ENCODE data around the gene MBD2.

MBD2 gene

DNA sequence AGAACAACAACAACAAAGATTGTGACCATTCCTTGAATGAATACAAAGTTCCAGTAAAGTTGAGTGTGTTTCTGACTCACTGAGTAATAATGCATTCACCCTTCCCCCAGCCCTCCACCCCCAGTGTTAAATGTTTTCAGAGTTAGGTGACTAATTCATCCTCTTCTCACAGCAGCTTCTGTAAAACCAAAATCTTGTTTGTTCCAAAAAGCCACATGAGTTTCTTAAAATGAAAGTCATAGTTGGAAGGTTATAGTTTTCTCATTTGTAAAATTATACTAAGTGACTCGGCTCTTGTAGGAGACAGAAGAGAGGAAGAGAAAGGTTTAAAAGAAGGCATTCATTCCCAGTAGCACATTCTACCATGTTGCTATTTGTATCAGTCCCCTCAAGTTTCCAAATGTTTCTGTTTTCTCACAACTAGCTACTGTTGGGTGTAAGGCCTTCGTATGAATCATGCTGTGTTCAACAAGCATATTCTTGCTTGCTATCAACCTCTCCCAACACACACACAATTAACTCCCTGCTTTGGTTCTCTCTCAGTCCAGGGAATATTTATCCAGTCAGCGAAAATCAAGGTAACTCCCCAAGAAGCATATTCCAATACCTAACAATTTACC lies 75.3 kb downstream of the MBD2 start:
- Histone ChIP-seq H3K4me3 (ENCODE audit: low read length) (no peak overlapping the region), H3K4me2 (ENCODE audit: low read length) (no peak overlapping the region), H3K27me3 (ENCODE audit: insufficient read depth, low read length, poor library complexity) (no peaks in the 10 kb centered on the region), H4K8ac (ENCODE audit: low read depth, low read length) (no peak overlapping the region), H2BK120ac (ENCODE audit: low read depth, low read length) (no peak overlapping the region), H3K4me1 (ENCODE audit: control insufficient read depth, low read depth, low read length) (peaks cover 3% of the 10 kb centered on the region), H3K18ac (ENCODE audit: low read length) (no peak overlapping the region), H2BK5ac (ENCODE audit: low read length) (no peak overlapping the region), H3K9ac (ENCODE audit: low read length) (no peak overlapping the region), H3K27ac (ENCODE audit: low read depth, low read length) (no peak overlapping the region), H3K4ac (ENCODE audit: low read depth, low read length) (no peak overlapping the region), H3K36me3 (ENCODE audit: control insufficient read depth, insufficient read depth, low read length) (no peaks in the 10 kb centered on the region), H3K56ac (ENCODE audit: low read length) (no peak overlapping the region), H4K5ac (ENCODE audit: low read length) (no peak overlapping the region), H3K23ac (ENCODE audit: low read length) (no peak overlapping the region), H3K79me1 (ENCODE audit: low read length) (no peaks in the 10 kb centered on the region), H3K79me2 (ENCODE audit: control insufficient read depth, insufficient read depth, low read length) (no peaks in the 10 kb centered on the region), H2BK15ac (replicated peaks; ENCODE audit: low read depth) (peak overlapping the region; percentile 19), H2AK5ac (ENCODE audit: low read length) (no peak overlapping the region)
- peak; percentile 83 for DNase-seq
- no CpG with 5 or more reads among the region's 3 CpGs for WGBS (ENCODE audit: extremely low coverage, insufficient coverage, low lambda C conversion rate)

DNA sequence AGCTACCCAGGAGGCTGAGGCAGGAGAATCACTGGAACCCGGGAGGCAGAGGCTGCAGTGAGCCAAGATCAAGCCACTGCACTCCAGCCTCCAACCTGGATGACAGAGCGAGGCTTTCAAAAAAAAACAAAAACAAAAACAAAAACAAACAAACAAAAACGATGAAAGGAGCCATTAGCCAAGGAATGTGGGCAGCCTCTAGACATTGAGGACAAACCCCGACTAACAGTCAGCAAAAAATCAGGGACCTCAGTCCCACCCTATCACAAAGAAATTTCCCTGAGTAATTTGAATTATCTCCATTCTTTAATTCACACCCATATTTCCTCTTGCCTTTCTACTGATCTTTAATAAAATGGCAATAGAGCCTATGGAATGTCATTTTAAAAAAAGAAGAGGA lies 75.8 kb downstream of the MBD2 start:
- Histone ChIP-seq H2BK120ac (ENCODE audit: low read depth, low read length) (no peak overlapping the region), H3K36me3 (ENCODE audit: control insufficient read depth, insufficient read depth, low read length) (no peaks in the 10 kb centered on the region), H4K5ac (ENCODE audit: low read length) (no peak overlapping the region), H3K56ac (ENCODE audit: low read length) (no peak overlapping the region), H3K23ac (ENCODE audit: low read length) (no peak overlapping the region), H3K79me2 (ENCODE audit: control insufficient read depth, insufficient read depth, low read length) (no peaks in the 10 kb centered on the region), H4K8ac (ENCODE audit: low read depth, low read length) (no peak overlapping the region), H3K4me2 (ENCODE audit: low read length) (no peak overlapping the region), H3K4me3 (ENCODE audit: low read length) (no peak overlapping the region), H3K27ac (ENCODE audit: low read depth, low read length) (no peak overlapping the region), H2BK5ac (ENCODE audit: low read length) (no peak overlapping the region), H3K4me1 (ENCODE audit: control insufficient read depth, low read depth, low read length) (peaks cover 3% of the 10 kb centered on the region), H3K4ac (ENCODE audit: low read depth, low read length) (no peak overlapping the region), H3K18ac (ENCODE audit: low read length) (no peak overlapping the region), H2AK5ac (ENCODE audit: low read length) (no peak overlapping the region), H3K27me3 (ENCODE audit: insufficient read depth, low read length, poor library complexity) (no peaks in the 10 kb centered on the region), H3K79me1 (ENCODE audit: low read length) (no peaks in the 10 kb centered on the region), H3K9ac (ENCODE audit: low read length) (no peak overlapping the region), H2BK15ac (replicated peaks; ENCODE audit: low read depth) (no peak overlapping the region)
- DNase-seq: no peak
- WGBS (ENCODE audit: extremely low coverage, insufficient coverage, low lambda C conversion rate): no CpG with 5 or more reads among the region's 4 CpGs

DNA sequence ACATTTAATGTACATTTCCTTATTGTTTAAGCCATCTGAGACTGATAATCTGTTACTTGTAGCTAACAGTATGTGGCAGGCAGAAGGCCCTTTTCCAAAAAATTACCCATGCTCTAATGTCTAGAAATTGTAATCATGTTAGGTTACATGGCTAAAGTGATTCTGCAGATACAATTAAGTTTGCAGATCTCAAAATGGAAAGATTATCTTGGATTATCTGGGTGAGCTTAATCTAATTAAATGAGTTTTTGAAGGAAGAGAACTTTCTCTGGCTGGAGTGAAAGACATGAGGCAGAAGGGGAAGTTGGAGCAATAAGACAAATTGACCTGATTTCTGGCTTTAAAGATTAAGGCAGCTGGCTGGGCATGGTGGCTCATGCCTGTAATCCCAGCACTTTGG lies 76.3 kb downstream of the MBD2 start:
- Histone ChIP-seq H3K4me1 (ENCODE audit: control insufficient read depth, low read depth, low read length) (peaks cover 3% of the 10 kb centered on the region), H3K9ac (ENCODE audit: low read length) (no peak overlapping the region), H3K79me1 (ENCODE audit: low read length) (no peaks in the 10 kb centered on the region), H4K8ac (ENCODE audit: low read depth, low read length) (no peak overlapping the region), H3K79me2 (ENCODE audit: control insufficient read depth, insufficient read depth, low read length) (no peaks in the 10 kb centered on the region), H3K23ac (ENCODE audit: low read length) (no peak overlapping the region), H2BK15ac (replicated peaks; ENCODE audit: low read depth) (no peak overlapping the region), H3K56ac (ENCODE audit: low read length) (no peak overlapping the region), H2BK5ac (ENCODE audit: low read length) (no peak overlapping the region), H4K5ac (ENCODE audit: low read length) (no peak overlapping the region), H3K4ac (ENCODE audit: low read depth, low read length) (no peak overlapping the region), H3K27me3 (ENCODE audit: insufficient read depth, low read length, poor library complexity) (no peaks in the 10 kb centered on the region), H3K18ac (ENCODE audit: low read length) (no peak overlapping the region), H3K27ac (ENCODE audit: low read depth, low read length) (no peak overlapping the region), H3K4me2 (ENCODE audit: low read length) (no peak overlapping the region), H3K36me3 (ENCODE audit: control insufficient read depth, insufficient read depth, low read length) (no peaks in the 10 kb centered on the region), H2BK120ac (ENCODE audit: low read depth, low read length) (no peak overlapping the region), H2AK5ac (ENCODE audit: low read length) (no peak overlapping the region), H3K4me3 (ENCODE audit: low read length) (no peak overlapping the region)
- no peak for DNase-seq

DNA sequence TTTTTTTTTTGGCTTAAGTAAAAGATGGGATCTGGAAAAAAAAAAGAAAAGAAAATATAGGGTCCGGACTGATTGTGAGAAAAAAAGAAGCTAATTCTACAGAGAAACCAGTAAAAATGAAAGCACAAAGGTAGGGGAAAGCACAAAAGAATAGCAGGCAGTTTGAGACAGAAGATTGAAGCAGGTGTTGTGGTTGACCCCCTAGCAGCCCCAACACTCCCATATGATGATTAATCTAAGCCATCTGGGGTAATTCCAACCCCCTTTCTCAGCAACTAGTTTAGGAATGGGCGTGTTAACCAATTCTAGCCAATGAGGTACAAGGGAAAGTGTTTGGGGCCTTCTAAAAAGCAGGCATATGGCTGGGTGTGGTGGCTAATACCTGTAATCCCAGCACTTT lies 77.0 kb downstream of the MBD2 start:
- Histone ChIP-seq H3K27ac (ENCODE audit: low read depth, low read length) (no peak overlapping the region), H3K36me3 (ENCODE audit: control insufficient read depth, insufficient read depth, low read length) (no peaks in the 10 kb centered on the region), H3K56ac (ENCODE audit: low read length) (no peak overlapping the region), H3K79me1 (ENCODE audit: low read length) (no peaks in the 10 kb centered on the region), H4K5ac (ENCODE audit: low read length) (no peak overlapping the region), H3K4me3 (ENCODE audit: low read length) (no peak overlapping the region), H2BK15ac (replicated peaks; ENCODE audit: low read depth) (no peak overlapping the region), H2BK120ac (ENCODE audit: low read depth, low read length) (no peak overlapping the region), H3K4ac (ENCODE audit: low read depth, low read length) (no peak overlapping the region), H4K8ac (ENCODE audit: low read depth, low read length) (no peak overlapping the region), H3K4me1 (ENCODE audit: control insufficient read depth, low read depth, low read length) (peaks cover 3% of the 10 kb centered on the region), H3K18ac (ENCODE audit: low read length) (no peak overlapping the region), H3K79me2 (ENCODE audit: control insufficient read depth, insufficient read depth, low read length) (no peaks in the 10 kb centered on the region), H3K9ac (ENCODE audit: low read length) (no peak overlapping the region), H3K4me2 (ENCODE audit: low read length) (no peak overlapping the region), H3K23ac (ENCODE audit: low read length) (no peak overlapping the region), H3K27me3 (ENCODE audit: insufficient read depth, low read length, poor library complexity) (no peaks in the 10 kb centered on the region), H2BK5ac (ENCODE audit: low read length) (no peak overlapping the region), H2AK5ac (ENCODE audit: low read length) (no peak overlapping the region)
- no peak for DNase-seq
- WGBS (ENCODE audit: extremely low coverage, insufficient coverage, low lambda C conversion rate): no CpG with 5 or more reads among the region's 2 CpGs

DNA sequence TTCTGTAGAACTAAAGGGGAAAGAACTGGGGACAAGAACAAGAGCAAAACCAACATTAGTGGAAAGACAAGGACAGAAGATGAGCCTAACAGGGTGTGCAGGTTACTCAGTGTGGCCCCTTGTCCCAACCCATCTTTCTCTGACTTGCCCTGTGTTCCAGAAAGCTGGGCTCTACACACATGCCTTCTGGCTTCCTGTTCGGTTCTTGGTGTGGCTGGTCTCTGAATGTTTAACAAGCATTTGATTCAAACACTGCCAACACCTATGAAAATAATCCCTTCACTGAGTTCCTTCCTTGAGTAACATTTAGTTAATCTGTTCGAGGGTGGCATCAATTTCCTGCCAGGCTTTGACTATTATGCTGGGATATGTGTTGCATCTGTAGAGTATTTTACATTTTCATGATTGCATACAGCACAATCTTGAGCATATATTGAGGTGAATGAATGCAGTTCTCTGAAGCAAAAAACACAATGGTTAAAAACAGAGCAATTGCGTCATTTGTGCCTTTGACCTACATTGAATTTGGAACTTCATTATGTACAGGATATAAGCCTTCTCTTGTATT lies 83.3 kb downstream of the MBD2 start:
- H3K4me3 ChIP-seq (ENCODE audit: low read length): no peak overlapping the region
- H3K4me2 ChIP-seq (ENCODE audit: low read length): no peak overlapping the region
- no peaks in the 10 kb centered on the region for H3K79me1 ChIP-seq (ENCODE audit: low read length)
- no peak for DNase-seq
- H3K4ac ChIP-seq (ENCODE audit: low read depth, low read length): no peak overlapping the region
- H3K4me1 ChIP-seq (ENCODE audit: control insufficient read depth, low read depth, low read length): no peaks in the 10 kb centered on the region
- H3K56ac ChIP-seq (ENCODE audit: low read length): no peak overlapping the region
- no peak overlapping the region for H2BK15ac ChIP-seq (replicated peaks; ENCODE audit: low read depth)
- no peak overlapping the region for H2AK5ac ChIP-seq (ENCODE audit: low read length)
- H4K5ac ChIP-seq (ENCODE audit: low read length): no peak overlapping the region
- no peak overlapping the region for H3K9ac ChIP-seq (ENCODE audit: low read length)
- H3K27me3 ChIP-seq (ENCODE audit: insufficient read depth, low read length, poor library complexity): no peaks in the 10 kb centered on the region
- no CpG with 5 or more reads among the region's 3 CpGs for WGBS (ENCODE audit: extremely low coverage, insufficient coverage, low lambda C conversion rate)
- no peaks in the 10 kb centered on the region for H3K36me3 ChIP-seq (ENCODE audit: control insufficient read depth, insufficient read depth, low read length)
- no peak overlapping the region for H2BK5ac ChIP-seq (ENCODE audit: low read length)
- no peak overlapping the region for H2BK120ac ChIP-seq (ENCODE audit: low read depth, low read length)
- H3K18ac ChIP-seq (ENCODE audit: low read length): no peak overlapping the region
- no peak overlapping the region for H4K8ac ChIP-seq (ENCODE audit: low read depth, low read length)
- H3K23ac ChIP-seq (ENCODE audit: low read length): no peak overlapping the region
- H3K27ac ChIP-seq (ENCODE audit: low read depth, low read length): no peak overlapping the region
- no peaks in the 10 kb centered on the region for H3K79me2 ChIP-seq (ENCODE audit: control insufficient read depth, insufficient read depth, low read length)

DNA sequence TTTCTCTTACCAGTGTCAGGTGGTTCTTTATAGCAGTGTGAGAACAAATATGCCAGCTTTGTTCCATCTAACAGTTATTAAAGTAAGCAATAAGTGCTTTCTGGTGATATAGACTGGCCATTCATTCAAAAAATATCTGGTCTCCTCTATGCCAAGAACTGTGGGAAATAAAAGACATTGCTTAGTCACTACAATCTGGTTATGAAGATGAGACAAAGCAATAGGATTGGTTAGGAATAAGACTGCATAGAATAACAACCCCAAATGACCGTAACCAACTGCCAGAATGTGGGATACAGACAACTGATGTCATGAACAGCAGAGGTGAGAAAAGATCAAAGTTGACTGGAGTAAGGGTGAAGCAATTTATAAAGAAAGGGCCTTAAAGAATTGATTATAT lies 83.8 kb downstream of the MBD2 start:
- Histone ChIP-seq H2BK15ac (replicated peaks; ENCODE audit: low read depth) (no peak overlapping the region), H4K8ac (ENCODE audit: low read depth, low read length) (no peak overlapping the region), H3K79me2 (ENCODE audit: control insufficient read depth, insufficient read depth, low read length) (no peaks in the 10 kb centered on the region), H2BK120ac (ENCODE audit: low read depth, low read length) (no peak overlapping the region), H2AK5ac (ENCODE audit: low read length) (no peak overlapping the region), H3K56ac (ENCODE audit: low read length) (no peak overlapping the region), H3K27me3 (ENCODE audit: insufficient read depth, low read length, poor library complexity) (no peaks in the 10 kb centered on the region), H3K4me1 (ENCODE audit: control insufficient read depth, low read depth, low read length) (no peaks in the 10 kb centered on the region), H3K27ac (ENCODE audit: low read depth, low read length) (no peak overlapping the region), H3K4me2 (ENCODE audit: low read length) (no peak overlapping the region), H4K5ac (ENCODE audit: low read length) (no peak overlapping the region), H2BK5ac (ENCODE audit: low read length) (no peak overlapping the region), H3K4me3 (ENCODE audit: low read length) (no peak overlapping the region), H3K9ac (ENCODE audit: low read length) (no peak overlapping the region), H3K79me1 (ENCODE audit: low read length) (no peaks in the 10 kb centered on the region), H3K18ac (ENCODE audit: low read length) (no peak overlapping the region), H3K23ac (ENCODE audit: low read length) (no peak overlapping the region), H3K4ac (ENCODE audit: low read depth, low read length) (no peak overlapping the region), H3K36me3 (ENCODE audit: control insufficient read depth, insufficient read depth, low read length) (no peaks in the 10 kb centered on the region)
- no CpG with 5 or more reads among the region's 1 CpG for WGBS (ENCODE audit: extremely low coverage, insufficient coverage, low lambda C conversion rate)
- no peak for DNase-seq
